SHP77 (cell line): ENCODE data around the gene AVPR1B.
A peak's percentile ranks its signal among the peaks of the same experiment; 100 is the strongest.

Experiments used
- DNase-seq, 2 experiments: peaks; one replicate each; lab custom pipeline; 2025; lab: John Stamatoyannopoulos, UW

Gene AVPR1B

GRCh38 chr1:206117151-206117948 is at the start of gene AVPR1B:
AVPR1B (minus strand) TSS chr1:206117388; CDS start chr1:206116890, 498 bp downstream.
- DNase-seq: no peak

- DNase-seq: no peak
Measured at GRCh38 chr1:206145771-206146290, 28.6 kb upstream of the AVPR1B start.

DNA sequence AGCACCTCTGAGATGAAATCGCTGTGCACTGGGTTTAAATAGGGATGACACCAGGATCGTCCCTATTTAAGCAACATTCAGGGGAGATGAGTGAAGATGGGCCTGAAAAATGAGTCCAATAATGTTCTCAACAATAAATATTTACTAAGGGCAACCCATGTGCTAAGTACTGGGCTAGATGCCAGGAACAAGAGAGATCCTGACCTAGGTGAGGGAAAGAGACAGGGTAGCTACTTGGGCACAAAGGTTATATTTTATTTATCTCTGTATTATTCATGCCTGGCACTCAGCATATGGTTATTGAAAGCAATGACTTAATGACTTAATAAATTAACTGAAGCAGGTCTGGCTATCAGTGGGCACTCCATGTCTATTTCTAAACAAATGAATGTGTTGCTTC is 27.4 kb upstream of the AVPR1B start:
- DNase-seq: peak in 1 of 2 experiments; percentile 4

DNA sequence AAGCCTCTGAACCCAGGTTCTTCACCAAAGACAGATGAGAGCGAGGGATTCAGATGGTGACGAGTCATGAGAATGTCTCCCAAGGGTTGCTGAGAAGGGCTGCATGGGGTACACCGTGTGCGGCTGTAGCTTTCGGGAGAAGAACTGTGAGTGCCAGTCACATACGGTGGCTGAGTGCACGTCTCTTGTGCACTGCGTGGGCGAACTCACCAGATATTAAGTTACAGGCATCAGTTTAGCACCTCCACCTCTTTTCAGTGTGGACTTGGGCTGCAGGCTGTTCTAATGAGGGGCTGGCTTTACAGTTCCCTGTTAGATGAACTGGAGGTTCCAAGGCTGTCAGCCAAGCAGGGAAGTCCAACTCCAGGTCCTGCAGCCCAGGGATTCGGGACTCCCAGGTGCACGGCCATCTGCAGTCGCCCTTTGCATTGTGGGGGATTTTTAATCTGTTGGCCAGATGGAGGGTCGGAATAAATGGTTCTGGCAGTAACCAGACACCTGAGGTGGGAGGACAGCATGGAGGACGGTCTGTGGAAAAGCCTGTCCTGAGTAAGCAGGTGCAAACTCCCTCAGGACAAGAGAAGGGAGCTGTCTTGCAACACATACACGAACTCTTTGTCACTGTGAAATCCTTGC is 26.5 kb upstream of the AVPR1B start:
- DNase-seq: peak; percentile 13 to 31

DNA sequence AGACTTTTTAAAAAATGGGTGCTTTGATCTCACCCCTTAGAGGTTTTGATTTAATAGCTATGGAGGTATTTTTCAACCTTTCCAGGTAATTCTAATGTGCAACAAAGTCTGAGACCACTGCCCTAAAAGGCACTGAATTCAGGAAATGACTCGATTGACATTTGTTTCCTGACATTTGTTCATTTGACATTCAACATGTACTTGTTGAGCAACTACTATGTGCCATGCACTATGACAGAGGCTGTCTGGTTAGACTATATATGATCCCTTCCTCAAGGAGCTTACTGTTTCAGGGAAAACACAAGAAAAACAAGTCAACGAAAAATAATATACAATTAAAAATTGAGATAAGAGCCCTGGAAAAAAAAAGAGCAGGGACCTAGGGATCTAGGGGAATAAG is 25.6 kb upstream of the AVPR1B start:
- no peak for DNase-seq

- no peak for DNase-seq
Measured at GRCh38 chr1:206142011-206142410, 24.8 kb upstream of the AVPR1B start.

DNA sequence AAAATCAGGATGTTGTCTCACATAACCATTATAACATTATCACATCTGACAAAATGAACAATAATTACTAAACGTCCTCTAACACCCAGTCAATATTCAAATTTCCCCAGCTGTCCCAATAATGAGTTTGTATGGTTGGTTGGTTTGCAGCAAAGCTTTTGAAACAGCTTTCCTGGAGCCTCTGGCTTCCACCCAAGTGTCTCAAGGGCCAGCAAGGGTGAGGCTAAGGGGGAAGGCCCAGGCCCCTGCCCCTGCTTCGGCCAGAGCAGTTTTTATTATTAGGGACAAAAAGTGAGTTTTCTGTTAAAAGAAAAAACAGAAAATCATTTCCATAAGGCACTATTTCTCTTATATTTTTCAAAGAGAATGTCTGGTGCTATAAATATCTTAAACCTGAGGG is 19.1 kb upstream of the AVPR1B start:
- no peak for DNase-seq

DNA sequence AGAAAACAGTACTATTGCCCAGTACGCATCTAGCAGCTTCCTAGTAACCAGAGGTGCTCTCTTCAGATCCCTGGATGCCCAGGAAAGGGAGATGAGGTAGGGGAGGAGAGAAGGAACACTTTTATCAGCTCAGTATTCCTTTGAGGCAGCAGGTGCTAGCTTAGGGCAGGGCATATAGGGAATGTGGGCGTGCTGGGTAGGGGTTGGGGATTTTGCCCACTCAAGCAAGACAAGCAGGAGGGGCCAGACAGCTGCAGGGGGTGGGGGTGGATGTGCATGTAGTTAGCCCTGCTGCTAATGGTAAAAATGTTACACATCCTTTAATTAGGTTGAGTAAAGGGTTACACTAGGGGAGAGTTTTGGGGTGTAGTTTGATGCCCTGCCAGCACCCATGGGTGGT is 18.1 kb upstream of the AVPR1B start:
- DNase-seq: no peak

- no peak for DNase-seq
Measured at GRCh38 chr1:206133751-206134415, 16.7 kb upstream of the AVPR1B start.

- no peak for DNase-seq
Measured at GRCh38 chr1:206131037-206131436, 13.8 kb upstream of the AVPR1B start.

DNA sequence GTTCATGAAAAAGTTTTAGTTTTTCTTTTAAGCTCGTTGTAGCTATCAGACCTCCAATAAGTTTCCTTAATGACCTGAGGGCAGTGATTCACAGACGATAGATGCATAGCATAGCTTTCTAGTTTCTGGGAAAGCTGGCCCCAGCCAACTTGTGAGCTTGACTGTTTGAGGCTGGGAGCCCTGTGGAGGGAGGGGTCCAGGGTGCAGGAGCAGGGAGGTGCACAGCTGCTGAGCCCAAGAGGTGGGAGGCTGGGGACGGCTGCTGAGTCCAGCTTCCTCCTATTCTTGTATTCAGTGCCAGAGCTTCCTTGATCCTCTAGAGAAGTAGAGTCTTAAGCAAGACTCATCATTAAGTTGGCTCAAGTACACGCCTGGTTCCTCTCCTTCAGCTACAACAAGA is 11.0 kb upstream of the AVPR1B start:
- DNase-seq: no peak

DNA sequence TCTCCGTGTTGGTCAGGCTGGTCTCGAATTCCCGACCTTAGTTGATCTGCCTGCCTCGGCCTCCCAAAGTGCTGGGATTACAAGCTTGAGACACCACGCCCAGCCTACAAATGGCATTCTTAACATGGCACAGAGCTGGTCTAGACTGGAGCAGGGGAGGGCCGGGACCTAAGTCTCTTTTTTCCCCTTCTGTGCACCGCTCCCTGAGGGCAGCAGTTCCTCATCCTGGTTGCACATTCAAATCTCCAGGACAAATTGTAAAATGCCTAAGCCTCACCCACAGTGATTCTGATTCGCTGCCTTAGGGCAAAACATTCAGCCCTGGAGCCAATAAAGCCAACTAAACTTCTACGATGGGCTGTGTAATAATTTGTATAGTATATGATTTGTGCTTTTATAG is 10.1 kb upstream of the AVPR1B start:
- DNase-seq: no peak

GRCh38 chr1:206125346-206125745 is 8.2 kb upstream of the AVPR1B start:
- DNase-seq: no peak

GRCh38 chr1:206122686-206123085 is 5.5 kb upstream of the AVPR1B start:
- DNase-seq: no peak

DNA sequence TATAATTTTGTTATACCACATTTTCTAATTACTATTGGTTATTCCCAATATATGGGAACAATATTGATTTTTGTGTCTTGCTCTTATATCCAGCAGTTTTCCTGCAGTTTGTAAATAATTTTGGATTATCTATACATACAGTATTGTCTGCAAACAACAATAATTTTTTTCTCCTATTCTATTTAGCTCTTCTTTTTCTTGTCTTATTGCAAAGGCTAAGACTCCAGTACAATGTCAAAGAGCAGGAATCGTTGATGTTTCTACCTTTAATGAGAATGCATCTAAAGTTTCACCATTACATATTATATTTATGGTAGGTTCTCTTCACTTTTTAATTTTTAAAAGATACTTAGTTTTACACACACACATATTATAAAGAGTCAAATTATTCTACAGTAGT is 4.1 kb upstream of the AVPR1B start:
- no peak for DNase-seq

DNA sequence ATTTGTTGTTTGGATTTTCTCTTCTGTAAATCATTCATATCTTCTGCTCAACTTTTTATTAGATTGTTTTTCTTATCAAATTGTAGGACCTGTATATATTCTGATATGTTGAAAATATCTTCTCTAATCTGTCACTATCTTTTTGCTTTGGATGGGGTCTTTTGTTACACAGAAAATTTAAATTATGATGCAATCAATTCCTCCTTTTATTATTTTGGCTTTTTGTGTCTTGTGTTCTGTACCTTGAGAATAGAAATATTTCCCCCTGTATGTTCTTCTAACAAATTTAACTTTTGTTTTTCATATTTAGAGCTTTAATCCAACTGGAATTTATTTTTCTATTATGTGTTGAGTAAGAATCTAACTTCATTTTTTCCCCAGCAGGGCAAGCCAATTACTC is 3.2 kb upstream of the AVPR1B start:
- no peak for DNase-seq

GRCh38 chr1:206116873-206117150 is 376 bp downstream of the AVPR1B start:
- DNase-seq: no peak

GRCh38 chr1:206116191-206116872 is 856 bp downstream of the AVPR1B start:
- DNase-seq: no peak

GRCh38 chr1:206115791-206116190 is 1.4 kb downstream of the AVPR1B start:
- no peak for DNase-seq

DNA sequence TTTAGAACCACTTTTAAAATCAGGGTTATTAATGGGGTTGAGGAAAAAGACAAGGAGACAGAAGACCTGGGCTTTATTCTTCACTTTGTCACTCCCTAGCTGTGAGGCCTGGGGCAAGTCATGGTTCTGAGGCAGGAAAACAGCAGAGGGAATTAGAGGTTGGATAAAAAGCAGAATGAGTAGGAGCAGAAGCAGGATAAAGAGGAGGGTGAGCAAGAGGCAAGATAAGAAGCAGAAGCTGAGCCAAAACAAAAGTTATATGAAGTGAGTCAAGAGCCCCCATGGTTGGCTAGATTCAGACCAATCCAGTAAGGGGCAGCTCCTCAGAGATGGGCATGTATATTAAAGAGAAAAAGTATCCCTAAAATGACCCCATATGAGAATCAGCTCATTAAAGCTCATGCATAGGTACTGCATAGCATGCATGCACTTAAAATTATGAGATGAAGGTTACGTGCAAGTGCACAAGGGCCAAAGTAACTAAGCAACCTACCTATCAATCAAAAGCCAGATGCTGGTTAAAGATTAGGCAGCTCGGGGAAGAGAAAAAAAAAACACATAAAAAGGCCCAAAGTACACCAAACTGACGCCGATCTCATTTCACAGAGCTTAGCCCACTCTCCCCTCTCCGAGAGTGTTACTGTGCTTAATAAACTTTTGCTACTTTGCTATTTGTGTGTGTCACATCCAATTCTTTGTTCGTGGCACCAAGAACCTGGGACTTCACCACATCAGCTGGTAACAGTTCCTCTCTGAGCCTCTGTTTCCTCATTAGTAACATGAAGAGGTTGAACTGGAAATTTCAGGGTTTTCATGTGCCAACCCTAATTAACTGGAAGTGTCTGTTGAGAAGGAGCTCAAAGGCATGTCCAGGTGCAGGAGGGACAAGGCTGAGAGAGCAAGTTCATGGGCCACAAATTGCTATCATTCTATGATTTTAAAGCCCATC is 2.2 kb downstream of the AVPR1B start:
- DNase-seq: no peak

GRCh38 chr1:206112600-206113301 is 4.4 kb downstream of the AVPR1B start:
- peak in 1 of 2 experiments; percentile 2 for DNase-seq
